Uterus (tissue), 4 donors: ENCODE results near the gene MED27. TPM values are rescaled to one million over a fixed set of nuclear protein-coding genes. Genes with fewer than 3 reads are reported as not detected.

Experiments
- DNase-seq, 2 donors: peaks; one replicate each; pipeline ENCODE4 v3.0.0-alpha.2; 2019 to 2020
- H3K27ac ChIP-seq, 2 donors: fragments of 200-600 bp; sonication (generic); 1 replicate in 1 of 2; 2 replicates in 1 of 2; pipeline ENCODE4 v1.5.1; 2016 to 2018
- H3K27me3 ChIP-seq, 2 donors: fragments of 200-600 bp; sonication (generic); one replicate each; pipeline ENCODE4 v1.5.1; 2018 to 2019; ENCODE audit warnings: control low read depth in 1 of 2
- H3K36me3 ChIP-seq, 2 donors: fragments of 200-600 bp; sonication (generic); one replicate each; pipeline ENCODE4 v1.5.1; 2019; ENCODE audit warnings: control low read depth in 1 of 2
- H3K4me1 ChIP-seq, 2 donors: fragments of 200-600 bp; sonication (generic); one replicate each; pipeline ENCODE4 v1.5.1; 2018 to 2019; ENCODE audit warnings: control low read depth in 1 of 2
- H3K4me3 ChIP-seq, 2 donors: fragments of 200-600 bp; sonication (generic); 1 replicate in 1 of 2; 2 replicates in 1 of 2; pipeline ENCODE4 v1.5.1; 2018 to 2019; ENCODE audit warnings: mild to moderate bottlenecking in 1 of 2
- H3K9me3 ChIP-seq, 2 donors: fragments of 200-600 bp; sonication (generic); one replicate each; pipeline ENCODE4 v1.5.1; 2019; ENCODE audit warnings: control low read depth in 1 of 2
- POLR2A ChIP-seq, 2 donors: fragments of 450-650 bp; IDR thresholded peaks; one replicate each; pipeline ENCODE4 v1.6.1; 2016; ENCODE audit warnings: antibody characterized with exemption in 2 of 2, mild to moderate bottlenecking in 1 of 2, moderate library complexity in 1 of 2
- intact Hi-C: fragments of 100-400 bp; cut with DNase I; formaldehyde crosslinking; loops from one replicate; pipeline ENCODE4 v1.15.1; 2023; ENCODE audit warnings: low total_unique reads
- total RNA-seq, 4 donors: library from RNA; depleted of rRNA in 3 of 4; stranded (reverse); fragments of >200 nt in 3 of 4; gene quantifications; one replicate each; pipeline versions ENCODE4 v1.1.0 to v1.2.4, GENCODE V29; 2014 to 2023
- TF ChIP-seq, protein P1 (sequence below), 4 experiments: fragments of 200-600 bp in 2 of 4; fragments of 450-650 bp in 2 of 4; sonication (generic) in 2 of 4; IDR thresholded peaks; one replicate each; pipeline ENCODE4 v1.5.1; 2016 to 2019; ENCODE audit warnings: antibody characterized with exemption in 4 of 4, mild to moderate bottlenecking in 2 of 4, moderate library complexity in 1 of 4
- donor health status: DM: yes; HTN: yes; CAD: no.

The MED27 gene
- total RNA-seq, 4 donors from 2014 or later, result 4.6 to 29.3 (median 10.7) TPM

DNA sequence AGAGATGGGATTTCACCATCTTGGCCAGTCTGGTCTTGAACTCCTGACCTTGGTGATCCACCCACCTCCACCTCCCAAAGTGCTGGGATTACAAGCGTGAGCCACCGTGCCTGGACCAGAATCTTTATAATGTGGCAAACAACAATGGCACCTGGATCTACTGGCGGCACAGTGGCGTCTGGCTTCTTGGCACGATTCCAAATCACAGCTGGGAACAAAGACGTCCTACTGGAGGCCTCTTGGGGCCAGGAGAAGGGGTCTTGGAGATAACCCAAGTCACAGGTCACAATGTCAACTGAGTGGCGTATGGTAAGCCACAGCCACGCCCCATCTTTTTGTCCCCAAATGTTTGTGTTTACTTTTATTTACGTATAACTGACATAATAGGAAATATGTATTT, 262.0 kb downstream of the MED27 start:
- no peak for TF ChIP-seq POLR2A (IDR thresholded peaks at IDR 0.05)
- TF ChIP-seq, protein P1, sequence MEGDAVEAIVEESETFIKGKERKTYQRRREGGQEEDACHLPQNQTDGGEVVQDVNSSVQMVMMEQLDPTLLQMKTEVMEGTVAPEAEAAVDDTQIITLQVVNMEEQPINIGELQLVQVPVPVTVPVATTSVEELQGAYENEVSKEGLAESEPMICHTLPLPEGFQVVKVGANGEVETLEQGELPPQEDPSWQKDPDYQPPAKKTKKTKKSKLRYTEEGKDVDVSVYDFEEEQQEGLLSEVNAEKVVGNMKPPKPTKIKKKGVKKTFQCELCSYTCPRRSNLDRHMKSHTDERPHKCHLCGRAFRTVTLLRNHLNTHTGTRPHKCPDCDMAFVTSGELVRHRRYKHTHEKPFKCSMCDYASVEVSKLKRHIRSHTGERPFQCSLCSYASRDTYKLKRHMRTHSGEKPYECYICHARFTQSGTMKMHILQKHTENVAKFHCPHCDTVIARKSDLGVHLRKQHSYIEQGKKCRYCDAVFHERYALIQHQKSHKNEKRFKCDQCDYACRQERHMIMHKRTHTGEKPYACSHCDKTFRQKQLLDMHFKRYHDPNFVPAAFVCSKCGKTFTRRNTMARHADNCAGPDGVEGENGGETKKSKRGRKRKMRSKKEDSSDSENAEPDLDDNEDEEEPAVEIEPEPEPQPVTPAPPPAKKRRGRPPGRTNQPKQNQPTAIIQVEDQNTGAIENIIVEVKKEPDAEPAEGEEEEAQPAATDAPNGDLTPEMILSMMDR (IDR thresholded peaks at IDR 0.05), result no peak
- no peak overlapping the region for H3K27ac ChIP-seq
- no peak for DNase-seq
- no peaks in the 10 kb centered on the region for H3K4me1 ChIP-seq
- intact Hi-C loops, result no loop called here
- H3K27me3 ChIP-seq, result no peaks in the 10 kb centered on the region
- no peak overlapping the region for H3K4me3 ChIP-seq
- no peaks in the 10 kb centered on the region for H3K36me3 ChIP-seq
- H3K9me3 ChIP-seq, result no peaks in the 10 kb centered on the region

GRCh38 chr9:131817073-131817472, 262.6 kb downstream of the MED27 start:
- intact Hi-C loops, result no loop called here
- H3K27ac ChIP-seq, result no peak overlapping the region
- H3K9me3 ChIP-seq, result no peaks in the 10 kb centered on the region
- no peaks in the 10 kb centered on the region for H3K27me3 ChIP-seq
- TF ChIP-seq, protein P1 (IDR thresholded peaks at IDR 0.05), result no peak
- TF ChIP-seq POLR2A (IDR thresholded peaks at IDR 0.05), result no peak
- no peaks in the 10 kb centered on the region for H3K36me3 ChIP-seq
- no peak for DNase-seq
- H3K4me1 ChIP-seq, result no peaks in the 10 kb centered on the region
- no peak overlapping the region for H3K4me3 ChIP-seq

DNA sequence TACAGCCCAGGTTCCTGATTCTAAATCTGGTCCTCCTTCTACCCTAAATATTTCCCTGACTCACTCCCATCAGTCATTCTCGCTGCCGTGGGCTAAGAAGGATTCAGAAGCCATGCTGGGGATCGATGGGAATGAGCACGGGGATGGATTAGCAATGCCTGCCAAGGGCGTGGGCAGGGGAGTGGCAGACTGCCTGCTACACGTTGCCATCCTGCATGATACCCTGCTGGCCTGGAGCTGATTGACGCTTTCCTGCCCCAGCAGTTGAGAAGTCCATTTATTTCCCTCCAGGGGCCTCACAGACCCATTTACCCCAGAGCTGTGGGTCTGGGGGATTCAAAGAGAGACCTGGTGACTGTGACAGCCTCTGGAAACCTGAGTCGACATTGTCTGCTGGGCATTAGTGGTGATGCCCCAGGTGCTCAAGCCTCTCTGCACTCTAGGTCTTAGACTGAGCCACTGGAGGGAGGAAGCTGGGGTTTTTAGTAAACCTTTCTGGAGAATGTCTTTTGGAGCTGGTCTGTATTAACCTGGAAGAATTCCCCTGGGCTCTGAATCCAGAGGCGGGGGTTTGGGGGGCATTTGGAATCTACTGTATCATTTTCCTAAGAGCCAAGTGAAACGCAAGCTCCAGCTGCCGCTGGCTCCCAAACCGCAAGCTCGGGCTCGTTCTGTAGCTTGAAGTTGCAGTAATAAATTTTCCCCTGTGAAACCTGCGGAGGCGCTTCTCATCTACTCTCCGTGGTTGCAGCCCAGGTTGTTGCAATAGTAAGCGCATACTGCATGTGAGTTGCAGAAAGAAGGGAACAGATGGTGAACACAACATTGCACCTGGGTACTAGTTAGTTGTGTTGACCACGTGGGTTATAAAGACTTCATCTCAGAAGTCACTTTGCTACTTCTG, 263.4 kb downstream of the MED27 start:
- TF ChIP-seq, protein P1 (IDR thresholded peaks at IDR 0.05), result no peak
- no peak for TF ChIP-seq POLR2A (IDR thresholded peaks at IDR 0.05)
- intact Hi-C loops, result no loop called here
- Histone ChIP-seq H3K27ac (no peak overlapping the region), H3K4me1 (no peaks in the 10 kb centered on the region), H3K9me3 (no peaks in the 10 kb centered on the region), H3K4me3 (no peak overlapping the region), H3K36me3 (no peaks in the 10 kb centered on the region), H3K27me3 (no peaks in the 10 kb centered on the region)
- DNase-seq, result no peak

DNA sequence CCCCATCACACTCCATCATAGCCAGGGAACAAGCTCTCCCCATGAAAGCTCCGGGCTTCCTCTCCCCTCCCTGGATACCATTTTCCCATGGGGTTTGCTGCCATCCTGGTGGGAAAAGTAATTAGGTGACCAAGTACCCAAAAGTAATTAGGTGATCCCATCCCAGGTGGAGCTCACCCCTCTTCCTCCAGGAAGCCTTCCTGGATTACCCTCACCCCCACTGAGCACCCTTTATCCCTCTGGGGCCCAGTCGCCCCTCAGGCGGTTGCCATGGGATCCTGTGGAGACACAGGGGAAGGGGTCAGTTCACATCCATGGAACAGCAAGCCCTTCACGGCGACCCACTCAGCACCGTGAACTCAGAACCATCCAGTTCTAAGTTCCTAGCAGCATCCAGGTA, 265.0 kb downstream of the MED27 start:
- intact Hi-C loops, result no loop called here
- H3K27ac ChIP-seq, result no peak overlapping the region
- H3K4me3 ChIP-seq, result no peak overlapping the region
- H3K27me3 ChIP-seq, result no peaks in the 10 kb centered on the region
- no peaks in the 10 kb centered on the region for H3K4me1 ChIP-seq
- no peaks in the 10 kb centered on the region for H3K9me3 ChIP-seq
- DNase-seq, result no peak
- H3K36me3 ChIP-seq, result no peaks in the 10 kb centered on the region
- no peak for TF ChIP-seq POLR2A (IDR thresholded peaks at IDR 0.05)
- TF ChIP-seq, protein P1 (IDR thresholded peaks at IDR 0.05), result no peak

- DNase-seq, result no peak
- H3K4me3 ChIP-seq, result no peak overlapping the region
- H3K27me3 ChIP-seq, result no peaks in the 10 kb centered on the region
- H3K4me1 ChIP-seq, result no peaks in the 10 kb centered on the region
- no peaks in the 10 kb centered on the region for H3K36me3 ChIP-seq
- no peak overlapping the region for H3K27ac ChIP-seq
- H3K9me3 ChIP-seq, result no peaks in the 10 kb centered on the region
- TF ChIP-seq, protein P1 (IDR thresholded peaks at IDR 0.05), result no peak
- TF ChIP-seq POLR2A (IDR thresholded peaks at IDR 0.05), result no peak
- intact Hi-C loops, result no loop called here
Measured at GRCh38 chr9:131813116-131813515, 266.6 kb downstream of the MED27 start.
